HCT116 (cell line): ENCODE results near the gene MTHFD2L. TPM values are rescaled to one million over a fixed set of nuclear protein-coding genes. Genes with fewer than 3 reads are reported as not detected.

Experiments
- ATAC-seq: fragments of 200-7000 bp; cut with Tn5 transposase; 2 replicates; pipeline ENCODE4 v1.9.1; 2020; ENCODE audit warnings: mild to moderate bottlenecking, moderate library complexity
- BruUV-seq: library from RNA; stranded (reverse); fragments of 400-500 nt; replicated peaks from 2 replicates; lab custom pipeline; 2021; lab: Mats Ljungman, UMichigan
- CTCF ChIA-PET: fragments of 300-600 bp; sonication (Branson Sonifier 250); formaldehyde crosslinking; loops from one replicate; lab custom pipeline; 2021; ENCODE audit warnings: antibody characterized with exemption; lab: Charles Lee
- POLR2A ChIA-PET: fragments of 300-600, 350-600 bp; sonication (Branson Sonifier 250); formaldehyde crosslinking; loops from one replicate; lab custom pipeline; 2021; ENCODE audit warnings: antibody characterized with exemption; lab: Charles Lee
- RAD21 ChIA-PET, 2 experiments: fragments of 300-600 bp; sonication (Branson Sonifier 250); formaldehyde crosslinking; loops; one replicate each; lab custom pipeline; 2023; ENCODE audit warnings: low total read pairs in 2 of 2; ENCODE audit not compliant: uncharacterized antibody in 2 of 2, unreplicated experiment in 2 of 2, low non-redundant PET in 1 of 2; lab: Charles Lee
- DNase-seq: peaks from one replicate; pipeline ENCODE4 v3.0.0-alpha.2; 2010; ENCODE audit warnings: low read depth, low spot score
- H2AFZ ChIP-seq: fragments of 200-600 bp; shearing (Covaris generic), sonication (generic); 2 replicates; pipeline ENCODE4 v1.6.1; 2017; ENCODE audit warnings: low read depth, mixed run types, mixed read lengths, antibody characterized with exemption, low read length; ENCODE audit not compliant: poor library complexity, severe bottlenecking
- H3K27ac ChIP-seq: 2 replicates; pipeline ENCODE4 v1.5.1; 2012; ENCODE audit warnings: low read depth, low read length
- H3K27me3 ChIP-seq: fragments of 200-600 bp; sonication (generic); 2 replicates; pipeline ENCODE4 v1.6.1; 2016; ENCODE audit warnings: mixed run types, low read length, mixed read lengths; ENCODE audit not compliant: insufficient read depth
- H3K36me3 ChIP-seq, 2 experiments: fragments of 200-500 bp in 1 of 2; fragments of 200-600 bp in 1 of 2; sonication (Bioruptor generic) in 1 of 2; sonication (generic) in 1 of 2; 2 replicates each; pipeline versions ENCODE4 v1.5.1 to v1.6.1; 2014 to 2016; ENCODE audit warnings: low read length in 2 of 2, inconsistent platforms in 1 of 2, mixed read lengths in 1 of 2, mixed run types in 1 of 2; ENCODE audit not compliant: insufficient read depth in 2 of 2, control insufficient read depth in 1 of 2
- H3K4me1 ChIP-seq, 2 experiments: fragments of 200-600 bp in 1 of 2; sonication (generic) in 1 of 2; 2 replicates each; pipeline versions ENCODE4 v1.5.1 to v1.6.1; 2012 to 2017; ENCODE audit warnings: low read length in 2 of 2, inconsistent platforms in 1 of 2, mild to moderate bottlenecking in 1 of 2, mixed read lengths in 1 of 2, mixed run types in 1 of 2, moderate library complexity in 1 of 2; ENCODE audit not compliant: insufficient read depth in 2 of 2, control insufficient read depth in 1 of 2
- H3K4me2 ChIP-seq: fragments of 200-600 bp; sonication (generic); 2 replicates; pipeline ENCODE4 v1.6.1; 2017; ENCODE audit warnings: mixed run types, low read length, mixed read lengths
- H3K4me3 ChIP-seq, 2 experiments: fragments of 200-600 bp in 1 of 2; sonication (generic) in 1 of 2; replicated peaks in 1 of 2; 2 replicates each; pipeline ENCODE4 v1.5.1; 2011 to 2016; ENCODE audit warnings: low read length in 2 of 2, control low read depth in 1 of 2, low read depth in 1 of 2, mild to moderate bottlenecking in 1 of 2, mixed read lengths in 1 of 2, mixed run types in 1 of 2
- H3K79me2 ChIP-seq: fragments of 200-600 bp; sonication (generic); 2 replicates; pipeline ENCODE4 v1.6.1; 2017; ENCODE audit warnings: mild to moderate bottlenecking, mixed run types, low read length, moderate library complexity, mixed read lengths; ENCODE audit not compliant: insufficient read depth
- H3K9ac ChIP-seq: fragments of 200-600 bp; sonication (generic); 2 replicates; pipeline ENCODE4 v1.6.1; 2016; ENCODE audit warnings: low read length, mixed read lengths
- H3K9me2 ChIP-seq: fragments of 200-600 bp; sonication (generic), shearing (Covaris generic); 2 replicates; pipeline ENCODE4 v1.6.1; 2017; ENCODE audit warnings: mixed run types, mild to moderate bottlenecking, moderate library complexity; ENCODE audit not compliant: insufficient read depth
- H3K9me3 ChIP-seq, 2 experiments: fragments of 200-500 bp in 1 of 2; fragments of 200-600 bp in 1 of 2; sonication (Bioruptor generic) in 1 of 2; sonication (generic) in 1 of 2; 2 replicates each; pipeline ENCODE4 v1.6.1; 2014 to 2017; ENCODE audit warnings: low read length in 2 of 2, mixed read lengths in 2 of 2, inconsistent platforms in 1 of 2, low read depth in 1 of 2, mild to moderate bottlenecking in 1 of 2, mixed run types in 1 of 2, moderate library complexity in 1 of 2; ENCODE audit not compliant: control insufficient read depth in 1 of 2, insufficient read depth in 1 of 2
- H4K20me1 ChIP-seq: fragments of 200-600 bp; sonication (generic), shearing (Covaris generic); 2 replicates; pipeline ENCODE4 v1.6.1; 2017; ENCODE audit warnings: mixed run types, mild to moderate bottlenecking, moderate library complexity; ENCODE audit not compliant: insufficient read depth
- CEBPB ChIP-seq: IDR thresholded peaks from 2 replicates; pipeline ENCODE4 v1.6.1; 2012; ENCODE audit warnings: low read depth
- EGR1 ChIP-seq: IDR thresholded peaks from 2 replicates; pipeline ENCODE4 v1.6.1; 2012; ENCODE audit warnings: low read depth
- EZH2 ChIP-seq: fragments of 200-600 bp; sonication (generic); IDR thresholded peaks from 2 replicates; pipeline ENCODE4 v1.6.1; 2017; ENCODE audit warnings: antibody characterized with exemption, mixed run types
- EZH2phosphoT487 ChIP-seq: fragments of 200-600 bp; IDR thresholded peaks from 2 replicates; pipeline ENCODE4 v1.6.1; 2018; ENCODE audit warnings: antibody characterized with exemption, borderline replicate concordance
- JUND ChIP-seq: IDR thresholded peaks from 2 replicates; pipeline ENCODE4 v1.6.1; 2012
- POLR2AphosphoS5 ChIP-seq: IDR thresholded peaks from 2 replicates; pipeline ENCODE4 v1.6.1; 2011; ENCODE audit warnings: mild to moderate bottlenecking, low read depth, low read length, moderate library complexity
- RAD21 ChIP-seq: IDR thresholded peaks from 2 replicates; pipeline ENCODE4 v1.6.1; 2012; ENCODE audit warnings: low read depth, mild to moderate bottlenecking
- SP1 ChIP-seq: IDR thresholded peaks from 2 replicates; pipeline ENCODE4 v1.6.1; 2012; ENCODE audit warnings: low read depth
- TCF7L2 ChIP-seq: IDR thresholded peaks from 2 replicates; pipeline ENCODE4 v1.7.0; 2011; ENCODE audit warnings: borderline replicate concordance, inconsistent platforms; ENCODE audit not compliant: insufficient read depth, insufficient read length; ENCODE audit errors: extremely low read depth
- ZNF274 ChIP-seq: fragments of 200-500 bp; sonication (Bioruptor generic); IDR thresholded peaks from 2 replicates; pipeline ENCODE4 v1.6.1; 2014; ENCODE audit warnings: mild to moderate bottlenecking, low read depth, low read length, inconsistent platforms
- intact Hi-C: fragments of 100-400 bp; cut with micrococcal nuclease; formaldehyde crosslinking; loops from 2 replicates; pipeline ENCODE4 v1.10.0; 2022
- total RNA-seq: library from RNA; stranded (reverse); gene quantifications from one replicate; pipeline ENCODE4 v1.2.1, GENCODE V29; 2021; ENCODE audit not compliant: unreplicated experiment
- TF ChIP-seq, protein P1 (sequence below): IDR thresholded peaks from 2 replicates; pipeline ENCODE4 v1.6.1; 2011; ENCODE audit warnings: mild to moderate bottlenecking, low read length, moderate library complexity; ENCODE audit not compliant: insufficient replicate concordance; ENCODE audit errors: extremely low read depth
- TF ChIP-seq, protein P2 (sequence below): IDR thresholded peaks from 2 replicates; pipeline ENCODE4 v1.6.1; 2012
- TF ChIP-seq, protein P3 (sequence below), 3 experiments: fragments of 200-600 bp in 1 of 3; sonication (generic) in 1 of 3; IDR thresholded peaks in 2 of 3; conservative IDR thresholded peaks in 1 of 3; 2 replicates each; pipeline ENCODE4 v1.5.1; 2012 to 2017; ENCODE audit warnings: low read depth in 2 of 3, low read length in 2 of 3, antibody characterized with exemption in 1 of 3, borderline replicate concordance in 1 of 3, control low read depth in 1 of 3, mild to moderate bottlenecking in 1 of 3, mixed read lengths in 1 of 3, mixed run types in 1 of 3, moderate library complexity in 1 of 3; ENCODE audit not compliant: insufficient read depth in 1 of 3

The MTHFD2L gene
- total RNA-seq, 1 experiment from 2014 or later: 15.0 TPM

DNA sequence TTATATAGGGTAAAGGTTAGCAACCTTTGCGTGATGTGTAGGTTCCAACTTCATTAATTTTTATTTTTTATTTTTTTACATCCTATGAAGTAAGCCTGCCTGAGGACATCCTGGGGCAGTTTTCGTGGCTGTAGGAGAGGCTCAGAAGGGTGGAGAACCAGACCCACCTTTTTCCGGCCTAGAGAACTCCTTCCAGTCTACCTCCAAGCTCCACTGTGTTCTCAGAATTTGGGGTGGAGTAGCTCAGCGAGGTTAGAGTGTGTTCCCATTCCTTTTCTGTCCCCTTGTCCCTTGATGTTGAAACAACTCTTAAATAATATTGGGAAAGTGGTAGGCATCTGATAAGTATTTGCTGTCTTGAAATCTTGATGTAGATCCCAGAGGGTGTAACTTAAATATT lies 32.4 kb downstream of the MTHFD2L start:
- DNase-seq: no peak
- Histone ChIP-seq H3K4me2 (no peak overlapping the region), H3K27ac (no peak overlapping the region), H3K4me3 (no peak overlapping the region)
- POLR2A ChIA-PET: no interaction called here
- TF ChIP-seq SP1 (no peak), POLR2AphosphoS5 (no peak), EZH2 (no peak)
- TF ChIP-seq, all 23 proteins: peak for 0
- no peak overlapping the region for H2AFZ ChIP-seq
- no peaks in the 10 kb centered on the region for H4K20me1 ChIP-seq
- 0 out of 4 replicates have a peak, but pooled peaks cover 0 to 6% of the 10 kb centered on the region in 2 experiments for H3K36me3 ChIP-seq
- CTCF ChIA-PET: interaction anchor here (0.8 to 1.7 kb wide), 2 partner anchors 38 to 125 kb away, joined by 3 to 7 read pairs; no protein-coding TSS in a partner anchor
- no peak overlapping the region for H3K9ac ChIP-seq
- RAD21 ChIA-PET: no interaction called here
- no TSS peak for BruUV-seq
- ATAC-seq: no peak
- H3K9me2 ChIP-seq: no peaks in the 10 kb centered on the region
- peaks cover 0 to 7% of the 10 kb centered on the region in 2 experiments; a peak in 1 of 4 replicates for H3K4me1 ChIP-seq
- H3K79me2 ChIP-seq: no peaks in the 10 kb centered on the region
- no peaks in the 10 kb centered on the region for H3K27me3 ChIP-seq
- no peaks in the 10 kb centered on the region for H3K9me3 ChIP-seq
- intact Hi-C loops: no loop called here

DNA sequence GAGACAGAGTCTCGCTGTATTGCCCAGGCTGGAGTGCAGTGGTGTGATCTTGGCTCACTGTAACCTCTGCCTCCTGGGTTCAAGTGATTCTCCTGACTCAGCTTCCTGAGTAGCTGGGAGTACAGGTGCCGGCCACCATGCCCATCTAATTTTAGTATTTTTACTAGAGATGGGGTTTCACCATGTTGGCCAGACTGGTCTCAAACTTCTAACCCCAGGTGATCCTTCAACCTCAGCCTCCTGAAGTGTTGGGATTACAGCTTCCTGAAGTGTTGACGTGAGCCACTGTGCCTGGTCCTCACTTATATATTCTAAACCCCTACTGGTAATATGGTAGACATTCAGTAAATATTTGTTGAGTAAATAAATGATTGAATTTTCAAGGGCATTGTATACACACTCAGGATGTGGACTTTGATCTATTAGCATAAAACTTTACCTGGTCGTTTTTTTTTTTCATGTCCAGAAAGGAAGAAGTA lies 33.0 kb downstream of the MTHFD2L start:
- DNase-seq (no peak), ATAC-seq (no peak)
- BruUV-seq: no TSS peak
- Histone ChIP-seq H2AFZ (no peak overlapping the region), H3K9ac (no peak overlapping the region), H4K20me1 (no peaks in the 10 kb centered on the region), H3K9me2 (no peaks in the 10 kb centered on the region), H3K36me3 (0 out of 4 replicates have a peak, but pooled peaks cover 0 to 6% of the 10 kb centered on the region in 2 experiments), H3K27ac (no peak overlapping the region), H3K4me2 (no peak overlapping the region), H3K27me3 (no peaks in the 10 kb centered on the region), H3K9me3 (no peaks in the 10 kb centered on the region), H3K4me3 (no peak overlapping the region), H3K79me2 (no peaks in the 10 kb centered on the region), H3K4me1 (peaks cover 0 to 7% of the 10 kb centered on the region in 2 experiments; a peak in 1 of 4 replicates)
- TF ChIP-seq, protein P1, sequence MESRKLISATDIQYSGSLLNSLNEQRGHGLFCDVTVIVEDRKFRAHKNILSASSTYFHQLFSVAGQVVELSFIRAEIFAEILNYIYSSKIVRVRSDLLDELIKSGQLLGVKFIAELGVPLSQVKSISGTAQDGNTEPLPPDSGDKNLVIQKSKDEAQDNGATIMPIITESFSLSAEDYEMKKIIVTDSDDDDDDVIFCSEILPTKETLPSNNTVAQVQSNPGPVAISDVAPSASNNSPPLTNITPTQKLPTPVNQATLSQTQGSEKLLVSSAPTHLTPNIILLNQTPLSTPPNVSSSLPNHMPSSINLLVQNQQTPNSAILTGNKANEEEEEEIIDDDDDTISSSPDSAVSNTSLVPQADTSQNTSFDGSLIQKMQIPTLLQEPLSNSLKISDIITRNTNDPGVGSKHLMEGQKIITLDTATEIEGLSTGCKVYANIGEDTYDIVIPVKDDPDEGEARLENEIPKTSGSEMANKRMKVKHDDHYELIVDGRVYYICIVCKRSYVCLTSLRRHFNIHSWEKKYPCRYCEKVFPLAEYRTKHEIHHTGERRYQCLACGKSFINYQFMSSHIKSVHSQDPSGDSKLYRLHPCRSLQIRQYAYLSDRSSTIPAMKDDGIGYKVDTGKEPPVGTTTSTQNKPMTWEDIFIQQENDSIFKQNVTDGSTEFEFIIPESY: no peak
- TF ChIP-seq RAD21 (no peak), EZH2phosphoT487 (no peak), POLR2AphosphoS5 (no peak), ZNF274 (no peak), TCF7L2 (no peak), CEBPB (no peak), EGR1 (no peak), JUND (no peak)
- TF ChIP-seq, protein P2, sequence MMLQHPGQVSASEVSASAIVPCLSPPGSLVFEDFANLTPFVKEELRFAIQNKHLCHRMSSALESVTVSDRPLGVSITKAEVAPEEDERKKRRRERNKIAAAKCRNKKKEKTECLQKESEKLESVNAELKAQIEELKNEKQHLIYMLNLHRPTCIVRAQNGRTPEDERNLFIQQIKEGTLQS: no peak
- TF ChIP-seq, protein P3, sequence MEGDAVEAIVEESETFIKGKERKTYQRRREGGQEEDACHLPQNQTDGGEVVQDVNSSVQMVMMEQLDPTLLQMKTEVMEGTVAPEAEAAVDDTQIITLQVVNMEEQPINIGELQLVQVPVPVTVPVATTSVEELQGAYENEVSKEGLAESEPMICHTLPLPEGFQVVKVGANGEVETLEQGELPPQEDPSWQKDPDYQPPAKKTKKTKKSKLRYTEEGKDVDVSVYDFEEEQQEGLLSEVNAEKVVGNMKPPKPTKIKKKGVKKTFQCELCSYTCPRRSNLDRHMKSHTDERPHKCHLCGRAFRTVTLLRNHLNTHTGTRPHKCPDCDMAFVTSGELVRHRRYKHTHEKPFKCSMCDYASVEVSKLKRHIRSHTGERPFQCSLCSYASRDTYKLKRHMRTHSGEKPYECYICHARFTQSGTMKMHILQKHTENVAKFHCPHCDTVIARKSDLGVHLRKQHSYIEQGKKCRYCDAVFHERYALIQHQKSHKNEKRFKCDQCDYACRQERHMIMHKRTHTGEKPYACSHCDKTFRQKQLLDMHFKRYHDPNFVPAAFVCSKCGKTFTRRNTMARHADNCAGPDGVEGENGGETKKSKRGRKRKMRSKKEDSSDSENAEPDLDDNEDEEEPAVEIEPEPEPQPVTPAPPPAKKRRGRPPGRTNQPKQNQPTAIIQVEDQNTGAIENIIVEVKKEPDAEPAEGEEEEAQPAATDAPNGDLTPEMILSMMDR (IDR thresholded peaks at IDR 0.05 in 2 of 3, conservative IDR thresholded peaks at IDR 0.05 in 1 of 3; ENCODE audit: borderline replicate concordance in 1 of 3, insufficient read depth in 1 of 3, low read depth in 2 of 3, low read length in 2 of 3): no peak
- ChIA-PET CTCF (no interaction called here), RAD21 (no interaction called here), POLR2A (no interaction called here)
- intact Hi-C loops: no loop called here
